Thymus (tissue), 11 donors: ENCODE data around the gene ACSL3. TPM values are rescaled to one million over a fixed set of nuclear protein-coding genes. Genes with fewer than 3 reads are reported as not detected.

Experiments used
- DNase-seq, 9 donors: peaks; one replicate each; pipeline ENCODE4 v3.0.0-alpha.2; 2013; ENCODE audit warnings: low spot score in 9 of 9, low read depth in 6 of 9, missing footprints in 1 of 9
- H3K27ac ChIP-seq, 2 donors: one replicate each; pipeline ENCODE4 v1.5.1; 2013; ENCODE audit warnings: control low read depth in 1 of 2, low read depth in 1 of 2, low read length in 1 of 2, mild to moderate bottlenecking in 1 of 2, moderate library complexity in 1 of 2
- H3K27me3 ChIP-seq, 2 donors: one replicate each; pipeline ENCODE4 v1.5.1; 2013; ENCODE audit warnings: low read length in 1 of 2; ENCODE audit not compliant: control insufficient read depth in 2 of 2, insufficient read depth in 1 of 2
- H3K36me3 ChIP-seq, 2 donors: one replicate each; pipeline ENCODE4 v1.5.1; 2013; ENCODE audit warnings: low read length in 1 of 2, mild to moderate bottlenecking in 1 of 2, moderate library complexity in 1 of 2; ENCODE audit not compliant: control insufficient read depth in 2 of 2, insufficient read depth in 2 of 2
- H3K4me1 ChIP-seq, 2 donors: one replicate each; pipeline ENCODE4 v1.5.1; 2013; ENCODE audit warnings: low read length in 2 of 2; ENCODE audit not compliant: control insufficient read depth in 2 of 2, insufficient read depth in 2 of 2
- H3K4me3 ChIP-seq, 2 donors: one replicate each; pipeline ENCODE4 v1.5.1; 2013; ENCODE audit warnings: low read length in 2 of 2, control low read depth in 1 of 2, mild to moderate bottlenecking in 1 of 2
- H3K9me3 ChIP-seq, 2 donors: one replicate each; pipeline ENCODE4 v1.5.1; 2013; ENCODE audit warnings: low read length in 1 of 2, mild to moderate bottlenecking in 1 of 2; ENCODE audit not compliant: control insufficient read depth in 2 of 2, insufficient read depth in 1 of 2
- WGBS: extraction: QIAGEN DNeasy Blood & Tissue Kit; methylation state at CpG from one replicate; pipeline ENCODE4 v1.1.7; 2013; 5-methylcytosine and 5-hydroxymethylcytosine counted together
- polyA plus RNA-seq: library from polyadenylated mRNA; stranded (reverse); fragments of 200-250 nt; gene quantifications from one replicate; pipeline ENCODE4 v1.2.3, GENCODE V29; 2013
- total RNA-seq: library from RNA; stranded (reverse); fragments of 120-200 nt; gene quantifications from one replicate; pipeline ENCODE4 v1.2.4, GENCODE V29; 2013
- donor health status: healthy.

Gene ACSL3
- total and polyA plus RNA-seq, 2 donors = 32.9 to 40.7 TPM

GRCh38 chr2:222875482-222875881, 14.6 kb downstream of the ACSL3 start:
- Histone ChIP-seq H3K27me3 (no peaks in the 10 kb centered on the region), H3K9me3 (no peaks in the 10 kb centered on the region), H3K27ac (no peak overlapping the region), H3K4me3 (no peak overlapping the region), H3K4me1 (no peaks in the 10 kb centered on the region), H3K36me3 (no peaks in the 10 kb centered on the region)
- WGBS = 97% methylated on average over 3 of the region's 3 CpGs
- DNase-seq = no peak

DNA sequence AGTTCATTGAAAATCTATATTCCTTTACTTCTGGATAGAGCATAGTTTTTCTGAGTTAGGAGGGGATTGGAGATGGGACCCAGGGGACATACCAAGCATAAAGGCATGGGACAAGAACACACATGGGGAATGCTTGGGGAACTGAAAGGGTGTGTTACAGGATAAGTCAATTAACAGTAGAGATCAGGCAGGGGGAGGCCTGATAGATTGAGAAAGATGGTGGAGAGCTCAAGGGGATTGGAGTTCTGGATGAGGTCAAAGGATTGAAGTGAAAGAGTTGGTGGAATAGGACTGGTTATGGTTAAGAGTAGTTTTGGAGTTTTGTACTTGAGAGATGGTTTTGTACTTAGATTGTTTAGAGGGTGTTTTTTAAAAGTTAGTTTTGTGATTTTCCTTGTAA, 16.1 kb downstream of the ACSL3 start:
- Histone ChIP-seq H3K36me3 (no peaks in the 10 kb centered on the region), H3K4me3 (no peak overlapping the region), H3K9me3 (no peaks in the 10 kb centered on the region), H3K27me3 (no peaks in the 10 kb centered on the region), H3K4me1 (no peaks in the 10 kb centered on the region), H3K27ac (no peak overlapping the region)
- DNase-seq = no peak

- H3K27me3 ChIP-seq = no peaks in the 10 kb centered on the region
- H3K27ac ChIP-seq = no peak overlapping the region
- 97% methylated on average over 2 of the region's 2 CpGs for WGBS
- no peaks in the 10 kb centered on the region for H3K4me1 ChIP-seq
- H3K9me3 ChIP-seq = peaks cover 0 to 4% of the 10 kb centered on the region in 2 donors
- no peak for DNase-seq
- H3K36me3 ChIP-seq = no peaks in the 10 kb centered on the region
- H3K4me3 ChIP-seq = no peak overlapping the region
These were observed 16.9 kb downstream of the ACSL3 start for GRCh38 chr2:222877556-222878300.

DNA sequence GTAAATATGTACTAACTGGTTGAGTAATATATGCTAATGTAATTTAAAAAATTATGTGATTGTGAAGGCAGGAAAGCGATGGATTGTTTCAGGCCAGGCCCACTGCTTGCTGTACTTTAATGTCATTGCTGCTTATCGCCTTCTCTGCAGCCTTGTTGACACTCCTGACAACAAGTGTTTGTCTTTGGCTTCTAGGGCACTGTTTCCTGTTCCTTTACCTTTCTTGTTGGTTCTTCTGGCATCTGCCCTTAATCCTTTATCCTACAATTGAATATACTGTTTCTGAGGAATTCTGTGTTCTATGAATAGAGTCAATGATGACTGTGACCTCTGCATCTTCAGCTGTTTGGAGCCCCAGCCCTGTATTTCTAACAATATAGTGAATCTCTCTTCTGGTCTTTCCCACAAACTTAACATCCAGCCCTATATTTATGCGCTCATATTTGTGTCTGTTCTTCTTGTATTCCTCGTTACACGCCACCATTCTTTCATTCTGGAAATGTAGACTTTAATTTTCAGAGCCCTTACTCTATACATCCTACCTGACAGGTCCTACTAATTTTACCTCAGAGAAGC, 17.6 kb downstream of the ACSL3 start:
- no peak for DNase-seq

DNA sequence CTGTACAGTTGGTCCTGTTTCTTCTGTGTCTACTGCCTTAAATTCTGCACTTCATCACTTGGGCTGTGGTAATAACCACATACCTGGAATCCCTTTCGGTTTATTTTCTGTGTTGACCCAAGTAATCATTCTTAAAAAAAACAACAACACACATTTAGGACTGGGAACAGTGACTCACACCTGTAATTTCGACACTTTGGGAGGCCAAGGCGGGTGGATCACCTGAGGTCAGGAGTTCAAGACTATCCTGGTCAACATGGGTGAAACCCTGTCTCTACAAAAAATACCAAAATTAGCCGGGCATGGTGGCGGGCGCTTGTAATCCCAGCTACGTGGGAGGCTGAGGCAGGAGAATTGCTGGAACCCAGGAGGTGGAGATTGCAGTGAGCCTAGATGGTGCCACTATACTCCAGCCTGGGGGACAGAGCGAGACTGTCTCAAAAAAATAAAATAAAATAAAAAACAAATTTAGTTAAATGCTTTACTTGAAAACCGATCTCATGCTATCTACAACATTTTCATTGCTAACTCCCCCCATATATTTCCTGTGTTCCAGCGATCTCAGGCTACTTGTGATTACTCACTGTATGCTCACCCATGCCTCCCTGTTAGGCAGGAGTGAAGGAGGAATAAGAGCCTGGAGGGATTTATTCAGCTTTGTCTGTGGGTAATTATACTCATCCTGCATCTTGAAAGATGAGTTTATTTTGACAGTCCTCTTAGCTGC, 18.2 kb downstream of the ACSL3 start:
- Histone ChIP-seq H3K27me3 (no peaks in the 10 kb centered on the region), H3K36me3 (no peaks in the 10 kb centered on the region), H3K27ac (no peak overlapping the region), H3K9me3 (peaks cover 0 to 4% of the 10 kb centered on the region in 2 donors), H3K4me1 (no peaks in the 10 kb centered on the region), H3K4me3 (no peak overlapping the region)
- WGBS = 96% methylated on average over 10 of the region's 10 CpGs
- no peak for DNase-seq

More for the DNA sequence above, 17.6 kb downstream of the ACSL3 start:
- Histone ChIP-seq H3K4me3 (no peak overlapping the region), H3K27ac (no peak overlapping the region), H3K4me1 (no peaks in the 10 kb centered on the region), H3K27me3 (no peaks in the 10 kb centered on the region), H3K9me3 (peaks cover 0 to 4% of the 10 kb centered on the region in 2 donors), H3K36me3 (no peaks in the 10 kb centered on the region)
- WGBS = 97% methylated on average over 5 of the region's 5 CpGs

GRCh38 chr2:222879604-222879933, 18.7 kb downstream of the ACSL3 start:
- Histone ChIP-seq H3K4me1 (no peaks in the 10 kb centered on the region), H3K4me3 (no peak overlapping the region), H3K36me3 (no peaks in the 10 kb centered on the region), H3K27ac (no peak overlapping the region), H3K27me3 (no peaks in the 10 kb centered on the region), H3K9me3 (peaks cover 0 to 4% of the 10 kb centered on the region in 2 donors)
- 95% methylated on average over 3 of the region's 3 CpGs for WGBS
- DNase-seq = no peak

- Histone ChIP-seq H3K9me3 (peaks cover 0 to 4% of the 10 kb centered on the region in 2 donors), H3K27me3 (no peaks in the 10 kb centered on the region), H3K4me1 (no peaks in the 10 kb centered on the region), H3K4me3 (no peak overlapping the region), H3K36me3 (no peaks in the 10 kb centered on the region), H3K27ac (no peak overlapping the region)
- WGBS = 96% methylated on average over 6 of the region's 6 CpGs
- DNase-seq = no peak
These were observed 21.7 kb downstream of the ACSL3 start for GRCh38 chr2:222882484-222882928.

- Histone ChIP-seq H3K4me3 (no peak overlapping the region), H3K27me3 (no peaks in the 10 kb centered on the region), H3K36me3 (no peaks in the 10 kb centered on the region), H3K27ac (no peak overlapping the region), H3K9me3 (peaks cover 0 to 4% of the 10 kb centered on the region in 2 donors), H3K4me1 (no peaks in the 10 kb centered on the region)
- DNase-seq = no peak
- 97% methylated on average over 3 of the region's 3 CpGs for WGBS
These were observed 22.6 kb downstream of the ACSL3 start for GRCh38 chr2:222883420-222883819.

DNA sequence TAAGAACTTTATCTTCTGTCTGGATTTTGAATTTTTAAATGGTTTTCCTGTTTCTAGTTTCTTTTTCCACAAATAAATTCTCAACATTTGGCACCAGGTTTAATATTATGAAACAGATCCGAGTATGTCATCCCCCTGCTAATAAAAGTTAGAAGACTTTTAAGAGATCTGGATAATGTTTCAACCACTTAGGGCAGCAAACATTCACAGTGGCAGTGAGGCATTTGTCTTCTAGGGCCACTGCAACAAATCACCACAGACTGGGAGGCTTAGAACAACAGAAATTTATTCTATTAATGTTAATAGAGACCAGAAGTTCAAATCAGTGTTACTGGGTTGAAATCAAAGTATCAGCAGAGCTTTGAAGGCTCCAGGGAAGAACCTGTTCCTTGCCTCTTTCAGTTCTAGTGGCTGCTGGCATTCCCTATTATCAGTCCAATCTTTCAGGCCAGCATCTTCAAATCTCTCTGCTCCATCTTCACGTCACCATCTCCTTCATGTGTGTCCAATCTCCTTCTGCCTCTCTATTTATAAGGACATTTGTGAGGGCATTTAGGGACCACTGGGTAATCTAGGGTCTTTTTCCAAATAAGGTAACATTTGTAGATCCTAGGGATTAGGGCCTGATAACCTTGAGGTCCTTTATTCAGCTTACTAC, 23.4 kb downstream of the ACSL3 start:
- WGBS = 61% methylated on average over 2 of the region's 2 CpGs
- DNase-seq = no peak
- Histone ChIP-seq H3K36me3 (no peaks in the 10 kb centered on the region), H3K4me3 (no peak overlapping the region), H3K9me3 (peaks cover 0 to 4% of the 10 kb centered on the region in 2 donors), H3K27me3 (no peaks in the 10 kb centered on the region), H3K27ac (no peak overlapping the region), H3K4me1 (no peaks in the 10 kb centered on the region)
